ENCODE measurements around the gene PIK3R1.

DNA sequence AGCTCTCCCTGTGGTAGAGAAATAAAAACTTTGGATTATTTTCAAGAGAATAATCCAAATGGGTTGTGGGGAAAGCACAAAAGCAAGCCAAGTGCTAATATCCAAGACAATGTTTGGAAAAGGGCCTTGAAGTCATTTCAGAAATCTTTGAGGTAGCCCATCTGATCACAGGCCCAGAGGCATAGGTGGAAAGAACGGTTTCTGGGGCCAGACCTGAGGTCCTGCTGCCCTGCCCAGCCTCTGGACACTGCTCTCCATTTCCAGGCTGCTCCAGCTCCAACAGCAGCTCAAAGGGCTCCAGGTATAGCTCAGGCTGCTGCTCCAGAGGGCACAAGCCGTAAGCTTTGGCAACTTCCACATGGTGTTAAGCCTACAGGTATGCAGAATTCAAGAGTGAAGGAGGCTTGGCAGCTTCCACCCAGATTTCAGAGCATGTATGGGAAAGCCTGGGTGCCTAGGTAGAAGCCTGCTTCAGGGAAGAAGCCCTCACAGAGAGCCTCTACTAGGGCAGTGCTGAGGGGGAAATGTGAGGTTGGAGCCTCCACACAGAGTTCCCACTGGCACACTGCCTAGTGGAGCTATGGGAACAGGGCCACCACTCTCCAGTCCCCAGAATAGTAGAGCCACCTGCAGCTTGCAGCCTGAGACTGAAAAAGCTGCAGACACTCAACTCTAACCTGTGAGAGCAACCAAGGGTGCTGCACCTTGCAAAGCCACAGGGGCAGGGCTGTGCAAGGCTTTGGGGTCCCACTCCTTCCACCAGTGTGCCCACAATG, 133.1 kb downstream of the PIK3R1 start:
- TF ChIP-seq POLR2A (IDR thresholded peaks at IDR 0.05) = no peak
- TF ChIP-seq POLR2AphosphoS5 (IDR thresholded peaks at IDR 0.05) = no peak
- TF ChIP-seq, protein P1, sequence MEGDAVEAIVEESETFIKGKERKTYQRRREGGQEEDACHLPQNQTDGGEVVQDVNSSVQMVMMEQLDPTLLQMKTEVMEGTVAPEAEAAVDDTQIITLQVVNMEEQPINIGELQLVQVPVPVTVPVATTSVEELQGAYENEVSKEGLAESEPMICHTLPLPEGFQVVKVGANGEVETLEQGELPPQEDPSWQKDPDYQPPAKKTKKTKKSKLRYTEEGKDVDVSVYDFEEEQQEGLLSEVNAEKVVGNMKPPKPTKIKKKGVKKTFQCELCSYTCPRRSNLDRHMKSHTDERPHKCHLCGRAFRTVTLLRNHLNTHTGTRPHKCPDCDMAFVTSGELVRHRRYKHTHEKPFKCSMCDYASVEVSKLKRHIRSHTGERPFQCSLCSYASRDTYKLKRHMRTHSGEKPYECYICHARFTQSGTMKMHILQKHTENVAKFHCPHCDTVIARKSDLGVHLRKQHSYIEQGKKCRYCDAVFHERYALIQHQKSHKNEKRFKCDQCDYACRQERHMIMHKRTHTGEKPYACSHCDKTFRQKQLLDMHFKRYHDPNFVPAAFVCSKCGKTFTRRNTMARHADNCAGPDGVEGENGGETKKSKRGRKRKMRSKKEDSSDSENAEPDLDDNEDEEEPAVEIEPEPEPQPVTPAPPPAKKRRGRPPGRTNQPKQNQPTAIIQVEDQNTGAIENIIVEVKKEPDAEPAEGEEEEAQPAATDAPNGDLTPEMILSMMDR (IDR thresholded peaks at IDR 0.05 in 8 of 11, conservative IDR thresholded peaks at IDR 0.05 in 3 of 11) = no peak
